HG03575 (cell line): ENCODE measurements around the gene C2CD4C.
"Not testable (repeated sequence)": the region's sequence is repeated elsewhere in the genome, so short reads cannot be mapped to it uniquely, and the experiment has no call there.

Source experiments
- ATAC-seq: cut with Tn5 transposase; IDR thresholded peaks from one replicate; pipeline ENCODE4 v1.9.1; 2021; ENCODE audit not compliant: unreplicated experiment, insufficient number of reproducible peaks, low FRiP score; ENCODE audit errors: extremely low read depth

C2CD4C gene

DNA sequence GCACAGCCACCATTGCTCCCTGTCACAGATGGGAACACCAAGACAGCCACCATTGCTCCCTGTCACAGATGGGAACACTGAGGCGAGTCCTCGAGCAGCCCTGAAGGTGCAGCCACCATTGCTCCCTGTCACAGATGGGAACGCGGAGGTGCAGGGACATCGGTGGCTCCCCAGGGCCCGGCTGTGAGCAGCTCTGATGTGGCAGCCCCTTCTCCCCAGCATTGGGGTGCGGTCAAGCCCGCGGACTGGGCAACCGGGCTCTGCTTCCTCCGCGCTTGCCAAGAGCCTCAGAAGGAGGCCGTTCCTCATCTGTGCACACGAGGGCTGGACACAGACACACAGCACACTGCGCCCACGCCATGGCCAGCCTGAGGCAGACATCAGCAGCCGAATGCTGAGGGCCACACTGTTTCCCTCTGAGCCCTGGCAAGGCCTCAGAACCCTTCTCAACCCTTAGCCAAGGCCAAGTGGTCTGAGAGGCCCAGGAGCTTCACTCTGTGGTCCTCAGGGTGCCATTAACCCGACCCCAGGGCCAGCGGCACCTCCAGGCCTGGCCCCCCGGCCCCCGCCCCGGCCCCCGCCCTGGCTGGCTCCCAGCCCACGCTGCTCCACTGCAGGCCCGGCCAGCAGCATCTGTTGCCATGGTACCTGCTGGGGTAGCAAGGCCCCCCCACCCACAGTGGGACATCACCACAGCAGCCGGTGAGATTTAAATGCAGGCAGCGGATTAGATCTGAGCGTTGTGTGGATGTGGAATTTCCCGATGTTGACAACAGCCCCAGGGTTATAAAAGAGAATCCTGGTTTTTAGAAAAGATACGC is 18.4 kb downstream of the C2CD4C start:
- ATAC-seq = no peak

DNA sequence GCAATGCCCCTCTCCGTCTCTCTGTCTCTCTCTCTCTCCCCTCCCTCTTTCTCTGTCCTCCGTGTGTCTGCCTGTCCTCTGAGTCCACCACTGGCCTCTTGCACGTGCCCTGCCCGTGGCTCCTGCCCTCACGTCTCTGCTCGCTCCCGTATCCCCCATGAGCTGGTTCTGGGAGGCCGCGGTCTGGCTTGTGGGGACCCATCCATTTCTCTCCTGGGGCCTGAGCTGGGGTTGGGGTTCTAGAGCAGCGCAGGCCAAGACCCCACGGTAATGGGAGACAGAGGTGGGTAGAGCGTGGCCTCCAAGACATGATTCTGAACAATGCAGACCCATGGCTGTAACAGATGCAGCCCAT is 19.0 kb downstream of the C2CD4C start:
- no peak for ATAC-seq

DNA sequence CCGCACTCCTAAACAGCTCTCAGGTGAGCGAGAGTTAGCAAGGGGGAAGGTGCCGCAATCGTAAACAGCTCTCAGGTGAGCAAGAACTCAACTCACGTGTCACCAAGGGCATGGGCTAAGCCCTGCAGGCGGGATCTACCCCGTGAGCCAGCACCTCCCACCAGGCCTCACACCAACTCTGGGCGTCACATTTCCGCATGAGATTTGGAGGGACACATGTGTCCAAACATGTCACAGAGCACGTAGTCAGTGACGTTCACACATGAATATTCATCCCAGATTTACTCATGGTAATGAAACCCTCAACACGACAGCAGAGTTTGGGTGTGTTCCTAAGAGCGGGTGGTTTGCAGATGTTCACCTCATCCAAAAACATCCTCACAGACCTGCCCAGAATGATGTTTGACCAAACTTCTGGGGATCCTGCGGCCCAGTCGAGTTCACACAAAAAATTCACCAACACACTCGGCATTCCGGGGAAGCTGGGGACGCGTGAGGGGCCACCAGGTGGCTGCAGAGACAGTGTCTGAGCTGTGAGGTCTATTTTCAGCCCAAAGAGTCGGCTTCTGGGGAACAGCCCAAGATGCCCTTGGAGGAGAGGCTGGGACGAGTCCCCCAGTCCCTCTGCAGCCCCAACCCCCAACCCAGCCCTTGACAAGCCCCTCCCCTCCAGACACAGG is 19.6 kb downstream of the C2CD4C start:
- no peak for ATAC-seq

DNA sequence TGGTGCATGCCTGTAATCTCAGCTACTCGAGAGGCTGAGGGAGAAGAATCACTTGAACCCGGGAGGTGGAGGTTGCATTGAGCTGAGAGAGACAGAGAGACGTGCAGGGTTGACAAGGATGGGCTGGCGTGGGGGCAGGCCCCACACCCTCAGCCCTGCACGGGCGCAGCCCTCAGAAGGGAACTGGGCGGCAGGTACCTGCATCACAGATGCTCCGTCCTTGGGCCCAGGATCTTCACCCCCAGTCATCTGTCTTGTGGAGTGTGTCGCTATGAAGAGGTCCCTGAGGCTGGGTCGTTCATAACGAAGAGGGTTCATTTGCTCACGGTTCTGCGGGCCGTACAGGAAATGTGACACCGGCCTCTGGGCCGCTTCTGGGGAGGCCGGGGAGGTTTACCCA is 20.3 kb downstream of the C2CD4C start:
- ATAC-seq = no peak

DNA sequence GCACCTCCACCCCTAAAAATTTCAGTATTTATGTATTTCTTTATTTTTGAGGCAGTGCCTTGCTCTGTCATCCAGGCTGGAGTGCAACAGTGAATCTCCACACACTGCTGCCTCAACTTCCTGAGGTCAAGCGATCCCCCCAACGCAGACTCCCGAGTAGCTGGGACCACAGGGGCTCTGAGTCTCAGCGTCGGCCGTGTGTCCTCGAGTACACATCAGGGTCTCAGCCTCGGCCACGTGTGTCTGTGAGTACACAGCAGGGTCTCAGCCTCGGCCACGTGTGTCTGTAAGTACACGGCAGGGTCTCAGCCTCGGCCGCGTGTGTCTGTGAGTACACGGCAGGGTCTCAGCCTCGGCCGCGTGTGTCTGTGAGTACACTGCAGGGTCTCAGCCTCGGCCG is 21.2 kb downstream of the C2CD4C start:
- ATAC-seq = no peak

DNA sequence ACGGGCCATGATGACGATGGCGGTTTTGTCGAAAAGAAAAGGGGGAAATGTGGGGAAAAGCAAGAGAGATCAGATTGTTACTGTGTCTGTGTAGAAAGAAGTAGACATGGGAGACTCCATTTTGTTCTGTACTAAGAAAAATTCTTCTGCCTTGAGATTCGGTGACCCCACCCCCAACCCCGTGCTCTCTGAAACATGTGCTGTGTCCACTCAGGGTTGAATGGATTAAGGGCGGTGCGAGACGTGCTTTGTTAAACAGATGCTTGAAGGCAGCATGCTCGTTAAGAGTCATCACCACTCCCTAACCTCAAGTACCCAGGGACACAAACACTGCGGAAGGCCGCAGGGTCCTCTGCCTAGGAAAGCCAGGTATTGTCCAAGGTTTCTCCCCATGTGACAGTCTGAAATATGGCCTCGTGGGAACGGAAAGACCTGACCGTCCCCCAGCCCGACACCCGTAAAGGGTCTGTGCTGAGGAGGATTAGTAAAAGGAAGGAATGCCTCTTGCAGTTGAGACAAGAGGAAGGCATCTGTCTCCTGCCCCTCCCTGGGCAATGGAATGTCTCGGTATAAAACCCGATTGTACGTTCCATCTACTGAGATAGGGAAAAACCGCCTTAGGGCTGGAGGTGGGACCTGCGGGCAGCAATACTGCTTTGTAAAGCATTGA is 22.2 kb downstream of the C2CD4C start:
- not testable (repeated sequence) for ATAC-seq

DNA sequence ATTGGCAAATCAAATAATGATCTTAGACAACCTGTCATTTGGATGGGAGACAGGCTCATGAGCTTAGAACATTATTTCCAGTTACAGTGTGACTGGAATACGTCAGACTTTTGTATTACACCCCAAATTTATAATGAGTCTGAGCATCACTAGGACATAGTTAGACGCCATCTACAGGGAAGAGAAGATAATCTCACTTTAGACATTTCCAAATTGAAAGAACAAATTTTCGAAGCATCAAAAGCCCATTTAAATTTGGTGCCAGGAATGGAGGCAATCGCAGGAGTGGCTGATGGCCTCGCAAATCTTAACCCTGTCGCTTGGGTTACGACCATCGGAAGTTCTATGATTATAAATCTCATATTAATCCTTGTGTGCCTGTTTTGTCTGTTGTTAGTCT is 22.8 kb downstream of the C2CD4C start:
- not testable (repeated sequence) for ATAC-seq

DNA sequence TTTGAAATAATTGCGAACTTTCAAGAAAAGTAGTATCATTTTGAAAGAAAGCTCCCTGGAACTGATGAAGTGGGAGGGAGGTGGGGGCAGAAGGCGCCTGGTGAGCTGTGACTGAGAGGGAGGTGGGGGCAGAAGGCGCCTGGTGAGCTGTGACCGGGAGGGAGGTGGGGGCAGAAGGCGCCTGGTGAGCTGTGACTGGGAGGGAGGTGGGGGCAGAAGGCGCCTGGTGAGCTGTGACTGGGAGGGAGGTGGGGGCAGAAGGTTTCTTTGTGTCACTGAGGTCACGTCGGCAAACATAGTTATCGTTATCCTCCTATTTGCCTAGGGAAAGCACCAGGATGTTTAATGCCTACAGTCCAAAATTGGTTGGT is 24.2 kb downstream of the C2CD4C start:
- ATAC-seq = no peak

DNA sequence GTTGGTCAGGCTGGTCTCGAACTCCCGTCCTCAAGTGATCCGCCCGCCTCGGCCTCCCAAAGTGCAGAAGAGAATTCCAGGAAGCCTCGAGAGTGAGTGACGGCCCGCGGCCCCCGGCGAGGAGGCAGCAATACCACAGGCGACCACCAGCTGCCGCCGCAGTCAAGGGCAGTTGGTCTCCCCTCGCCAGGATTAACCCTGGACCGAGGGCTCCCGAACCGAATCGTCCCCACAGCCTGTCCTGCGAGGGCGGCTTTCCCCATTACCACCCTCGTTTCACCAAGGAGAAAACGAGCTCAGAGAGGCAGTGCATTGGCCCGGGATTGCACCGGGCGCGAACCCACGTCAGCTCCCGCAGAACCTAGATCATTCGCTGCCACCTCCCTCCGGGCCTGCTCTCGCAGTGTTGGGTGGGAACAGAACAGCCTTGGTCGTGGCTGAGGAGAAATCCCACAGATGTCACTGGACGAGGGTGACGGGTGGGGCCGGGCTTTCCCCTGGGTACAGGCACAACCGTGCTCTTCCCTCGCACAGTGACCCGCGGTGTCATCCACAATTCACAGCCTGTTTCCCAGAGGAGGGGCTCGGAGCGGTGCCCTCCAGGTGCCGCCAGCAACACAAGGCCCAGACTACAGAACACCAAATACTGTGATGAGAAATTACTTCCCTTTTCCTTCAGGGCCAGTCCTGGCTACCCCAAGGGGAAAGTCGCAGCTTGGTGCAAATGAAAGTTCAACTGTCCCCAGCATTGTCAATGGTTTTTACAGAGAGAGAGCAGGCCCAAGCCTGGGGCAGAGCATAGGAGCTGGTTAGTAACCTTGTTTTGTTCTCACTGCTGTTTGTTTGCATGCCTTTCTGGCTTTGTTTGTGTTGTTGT is 24.8 kb downstream of the C2CD4C start:
- ATAC-seq = no peak

DNA sequence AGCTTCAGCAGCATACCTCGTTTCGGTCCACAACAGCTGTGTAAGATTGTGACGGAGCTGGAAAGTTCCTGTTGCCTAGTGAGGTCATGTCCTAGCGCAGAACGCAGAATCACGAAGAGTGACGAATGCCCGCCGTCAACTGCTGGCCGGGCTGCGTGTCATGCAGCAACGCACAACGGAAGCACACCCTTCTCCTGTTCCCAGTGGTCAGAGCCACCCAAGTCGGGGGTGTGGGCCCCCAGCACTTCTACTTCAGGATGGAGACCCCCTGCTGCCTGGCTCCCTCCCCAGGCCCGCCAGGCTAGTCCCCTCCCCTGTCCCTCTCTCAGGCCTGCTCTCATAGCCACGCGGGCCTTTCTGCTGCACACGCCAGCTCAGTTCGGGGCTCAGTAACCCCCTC is 25.9 kb downstream of the C2CD4C start:
- no peak for ATAC-seq

DNA sequence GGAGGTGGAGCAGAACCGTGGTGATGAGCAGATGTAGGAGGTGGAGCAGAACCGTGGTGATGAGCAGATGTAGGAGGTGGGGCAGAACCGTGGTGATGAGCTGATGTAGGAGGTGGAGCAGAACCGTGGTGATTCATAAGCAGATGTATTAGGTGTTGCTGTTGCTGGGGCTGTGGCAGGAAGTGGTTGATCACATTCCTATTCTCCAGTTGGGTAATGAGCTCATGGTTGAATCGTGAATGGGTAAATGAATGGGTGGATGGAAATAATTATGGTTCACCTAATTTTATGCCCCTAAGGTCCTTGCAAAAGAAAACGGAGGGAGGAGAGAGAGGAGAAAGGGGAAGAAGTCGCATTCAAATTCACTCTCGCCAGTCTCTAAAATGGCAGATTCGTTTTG is 26.4 kb downstream of the C2CD4C start:
- ATAC-seq = not testable (repeated sequence)

DNA sequence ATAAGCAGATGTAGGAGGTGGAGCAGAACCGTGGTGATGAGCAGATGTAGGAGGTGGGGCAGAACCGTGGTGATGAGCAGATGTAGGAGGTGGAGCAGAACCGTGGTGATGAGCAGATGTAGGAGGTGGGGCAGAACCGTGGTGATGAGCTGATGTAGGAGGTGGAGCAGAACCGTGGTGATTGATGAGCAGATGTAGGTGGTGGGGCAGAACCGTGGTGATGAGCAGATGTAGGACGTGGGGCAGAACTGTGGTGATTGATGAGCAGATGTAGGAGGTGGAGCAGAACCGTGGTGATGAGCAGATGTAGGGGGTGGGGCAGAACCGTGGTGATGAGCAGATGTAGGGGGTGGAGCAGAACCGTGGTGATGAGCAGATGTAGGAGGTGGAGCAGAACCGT is 27.0 kb downstream of the C2CD4C start:
- ATAC-seq = not testable (repeated sequence)

DNA sequence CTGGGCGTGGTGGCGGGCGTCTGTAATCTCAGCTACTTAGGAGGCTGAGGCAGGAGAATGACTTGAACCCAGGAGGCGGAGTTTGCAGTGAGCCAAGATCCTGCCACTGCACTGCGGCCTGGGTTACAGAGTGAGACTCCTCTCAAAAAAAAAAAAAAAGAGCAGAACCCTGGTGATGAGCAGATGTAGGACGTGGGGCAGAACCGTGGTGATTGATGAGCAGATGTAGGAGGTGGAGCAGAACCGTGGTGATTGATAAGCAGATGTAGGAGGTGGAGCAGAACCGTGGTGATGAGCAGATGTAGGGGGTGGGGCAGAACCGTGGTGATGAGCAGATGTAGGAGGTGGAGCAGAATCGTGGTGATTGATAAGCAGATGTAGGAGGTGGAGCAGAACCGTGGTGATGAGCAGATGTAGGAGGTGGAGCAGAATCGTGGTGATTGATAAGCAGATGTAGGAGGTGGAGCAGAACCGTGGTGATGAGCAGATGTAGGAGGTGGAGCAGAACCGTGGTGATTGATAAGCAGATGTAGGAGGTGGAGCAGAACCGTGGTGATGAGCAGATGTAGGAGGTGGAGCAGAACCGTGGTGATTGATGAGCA is 28.2 kb downstream of the C2CD4C start:
- ATAC-seq = not testable (repeated sequence)

DNA sequence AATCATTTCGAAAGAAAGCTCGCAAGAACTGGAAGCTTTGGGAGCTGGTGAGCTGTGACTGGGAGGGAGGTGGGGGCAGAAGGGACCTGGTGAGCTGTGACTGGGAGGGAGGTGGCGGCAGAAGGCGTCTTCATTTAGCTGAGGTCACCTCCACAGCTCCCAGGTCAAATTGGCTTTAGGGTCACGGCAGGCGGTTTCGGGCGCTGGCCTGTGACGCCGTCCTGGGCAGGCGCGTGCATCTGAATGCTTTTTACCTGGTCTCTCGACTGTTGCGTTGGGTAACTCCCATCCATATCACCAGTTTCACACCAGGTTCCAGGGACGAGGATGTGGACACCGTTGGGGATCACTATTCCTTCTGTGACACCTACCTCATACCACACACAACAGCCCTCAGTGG is 29.2 kb downstream of the C2CD4C start:
- ATAC-seq = no peak

DNA sequence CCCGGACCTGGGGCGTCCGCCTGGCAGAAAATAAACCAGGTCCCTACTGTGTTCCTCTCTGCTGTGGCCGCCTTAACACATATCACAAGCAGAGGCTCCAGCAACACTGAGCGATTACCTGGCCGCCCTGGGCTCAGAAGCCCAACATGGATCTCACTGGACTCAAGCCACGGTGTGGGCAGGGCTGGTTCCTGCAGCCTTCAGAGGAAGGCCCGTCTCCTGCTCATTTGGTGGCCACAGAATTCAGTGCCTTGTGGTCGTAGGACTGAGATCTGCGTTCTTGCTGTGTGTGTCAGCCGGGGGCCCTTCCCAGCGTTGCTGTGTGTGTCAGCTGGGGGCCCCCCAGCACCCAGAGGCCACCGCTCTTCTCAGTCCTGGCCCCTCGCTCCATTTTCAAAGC is 30.2 kb downstream of the C2CD4C start:
- no peak for ATAC-seq

DNA sequence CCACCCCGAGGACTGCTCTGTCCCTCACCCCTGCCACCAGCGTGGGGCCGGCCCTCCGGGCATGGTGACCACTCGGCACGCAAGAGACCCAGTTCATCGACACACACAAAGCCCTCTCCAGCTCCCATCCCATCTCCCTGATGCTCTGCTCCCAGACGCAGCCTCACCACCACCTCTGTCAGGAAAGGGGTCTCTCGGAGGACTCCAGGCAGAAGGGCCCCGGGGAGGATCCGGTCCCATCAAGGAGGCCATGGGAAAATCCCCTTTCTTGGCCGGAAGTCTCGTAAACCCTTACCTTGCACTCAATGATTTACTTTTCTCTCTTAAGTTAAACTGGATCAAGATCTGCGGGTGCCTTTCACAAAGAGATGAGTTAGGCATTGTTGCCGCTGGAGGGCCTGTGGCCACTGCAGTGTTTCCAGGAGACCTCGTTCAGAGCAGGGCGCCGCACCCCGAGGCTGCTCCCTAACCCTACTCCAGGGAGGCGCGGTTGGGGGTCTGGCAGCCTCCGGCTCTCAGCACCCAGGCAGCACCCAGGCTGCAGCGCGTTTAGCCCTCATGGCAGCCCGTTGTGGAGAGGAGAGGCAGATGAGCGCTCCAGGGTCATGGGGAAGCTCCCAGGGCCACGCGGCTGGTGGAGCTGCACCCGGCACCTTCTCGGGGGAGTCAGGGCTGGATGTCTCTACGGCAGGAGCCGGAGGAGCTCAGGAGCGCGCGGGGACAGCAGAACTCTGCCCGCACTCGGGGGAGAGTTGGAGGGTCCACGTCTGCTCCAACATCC is 31.0 kb downstream of the C2CD4C start:
- ATAC-seq = no peak

DNA sequence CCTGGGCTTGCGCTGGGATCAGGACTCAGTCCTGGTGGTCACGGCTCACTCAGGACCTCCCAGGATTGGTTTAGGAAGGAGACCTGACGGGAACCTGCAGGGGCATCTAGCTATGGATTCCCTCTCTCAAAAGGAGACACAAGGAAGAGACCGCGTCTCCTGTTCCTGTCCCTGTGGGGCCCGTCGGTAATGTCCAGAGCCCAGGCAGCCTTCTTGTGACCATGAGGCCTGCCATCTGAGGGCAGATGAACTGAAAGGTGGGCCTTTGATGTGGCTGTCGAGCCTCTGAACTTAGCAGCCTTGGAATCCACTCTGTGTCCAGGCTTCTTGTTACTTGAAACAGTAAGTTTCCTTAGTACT is 32.9 kb downstream of the C2CD4C start:
- no peak for ATAC-seq

DNA sequence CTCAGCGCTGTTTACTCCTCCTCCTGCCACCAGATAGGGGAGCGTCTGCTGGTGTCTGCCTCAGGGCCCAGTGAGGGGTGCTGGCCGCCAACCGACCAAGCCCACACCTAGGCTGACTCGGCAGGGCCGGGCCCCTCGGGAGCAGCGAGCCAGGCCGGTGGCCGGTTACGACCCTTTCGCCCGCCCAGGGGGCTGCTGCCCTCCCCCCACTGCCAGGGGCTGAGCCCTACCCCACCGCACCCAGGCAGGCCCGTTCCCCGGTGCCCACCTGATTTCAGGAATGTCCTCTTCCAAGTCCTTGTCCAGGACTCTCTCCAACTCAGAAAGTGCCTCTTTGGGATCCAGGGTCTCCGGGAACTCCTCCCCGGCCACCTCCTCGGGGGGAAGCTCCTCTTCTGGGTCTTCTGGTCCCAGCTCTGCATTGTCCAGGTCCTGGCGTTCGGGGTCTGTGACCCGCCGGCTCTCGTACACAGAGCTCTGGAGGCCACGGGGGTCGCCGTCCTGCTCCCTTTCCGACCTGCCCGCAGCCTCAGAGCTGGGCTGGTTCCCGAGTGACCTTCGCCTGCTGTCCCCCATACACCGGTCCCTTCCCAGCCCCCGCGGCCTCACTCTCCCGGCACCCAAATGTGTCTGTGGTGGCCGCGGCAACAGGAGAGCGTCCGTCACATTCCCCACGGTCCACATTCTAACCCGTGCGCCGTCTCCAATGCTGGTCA is 33.4 kb downstream of the C2CD4C start:
- no peak for ATAC-seq
